Neural cell (in vitro differentiated cells): ENCODE data around the gene CPA3.

ENCODE experiments used
- CTCF ChIP-seq: fragments of 450-650 bp; IDR thresholded peaks from 2 replicates; pipeline ENCODE4 v1.5.1; 2014; ENCODE audit warnings: antibody characterized with exemption, mild to moderate bottlenecking, moderate library complexity; ENCODE audit not compliant: poor library complexity, severe bottlenecking
- EP300 ChIP-seq: fragments of 450-650 bp; conservative IDR thresholded peaks from 2 replicates; pipeline ENCODE4 v1.6.1; 2014; ENCODE audit warnings: antibody characterized with exemption, mild to moderate bottlenecking, moderate library complexity; ENCODE audit not compliant: poor library complexity, severe bottlenecking
- EZH2 ChIP-seq: fragments of 200-600, 300-800 bp; shearing (Covaris generic), sonication (generic); IDR thresholded peaks from 2 replicates; pipeline ENCODE4 v1.6.1; 2014; ENCODE audit warnings: antibody characterized with exemption, low read length, borderline replicate concordance, mild to moderate bottlenecking; ENCODE audit not compliant: insufficient read depth, poor library complexity, severe bottlenecking
- MXI1 ChIP-seq: fragments of 450-650 bp; conservative IDR thresholded peaks from 2 replicates; pipeline ENCODE4 v1.6.1; 2014; ENCODE audit warnings: antibody characterized with exemption, mild to moderate bottlenecking; ENCODE audit not compliant: poor library complexity, severe bottlenecking
- POLR2AphosphoS5 ChIP-seq: IDR thresholded peaks from 2 replicates; pipeline ENCODE4 v1.6.1; 2012
- RAD21 ChIP-seq: fragments of 450-650 bp; conservative IDR thresholded peaks from 2 replicates; pipeline ENCODE4 v1.6.1; 2014; ENCODE audit warnings: antibody characterized with exemption, mild to moderate bottlenecking, moderate library complexity
- TAF1 ChIP-seq: IDR thresholded peaks from 2 replicates; pipeline ENCODE4 v1.6.1; 2012; ENCODE audit warnings: low read depth
- TF ChIP-seq, protein P1 (sequence below): IDR thresholded peaks from 2 replicates; pipeline ENCODE4 v1.6.1; 2012; ENCODE audit warnings: borderline replicate concordance

DNA sequence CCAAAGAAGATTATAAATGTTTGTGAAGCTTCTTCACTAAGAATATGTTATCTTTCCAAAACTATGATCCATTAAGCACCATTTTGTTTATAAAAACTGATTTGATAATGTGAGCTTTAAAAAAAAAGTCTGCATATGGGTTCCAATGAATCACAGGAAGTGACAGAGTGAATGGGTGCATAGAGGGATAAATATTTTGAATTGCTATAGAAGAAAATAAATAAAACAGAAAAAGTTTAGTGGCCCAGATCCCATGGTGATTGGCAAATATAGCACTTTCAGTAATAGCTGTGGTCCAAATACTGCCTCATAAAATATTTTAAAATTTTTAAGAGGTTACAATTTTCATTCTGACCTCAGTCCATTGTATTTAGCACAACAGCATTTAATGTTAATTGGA lies 19.2 kb downstream of the CPA3 start:
- TF ChIP-seq CTCF (no peak), POLR2AphosphoS5 (no peak), RAD21 (no peak), TAF1 (no peak), EP300 (no peak), MXI1 (no peak), EZH2 (no peak)
- TF ChIP-seq, protein P1, sequence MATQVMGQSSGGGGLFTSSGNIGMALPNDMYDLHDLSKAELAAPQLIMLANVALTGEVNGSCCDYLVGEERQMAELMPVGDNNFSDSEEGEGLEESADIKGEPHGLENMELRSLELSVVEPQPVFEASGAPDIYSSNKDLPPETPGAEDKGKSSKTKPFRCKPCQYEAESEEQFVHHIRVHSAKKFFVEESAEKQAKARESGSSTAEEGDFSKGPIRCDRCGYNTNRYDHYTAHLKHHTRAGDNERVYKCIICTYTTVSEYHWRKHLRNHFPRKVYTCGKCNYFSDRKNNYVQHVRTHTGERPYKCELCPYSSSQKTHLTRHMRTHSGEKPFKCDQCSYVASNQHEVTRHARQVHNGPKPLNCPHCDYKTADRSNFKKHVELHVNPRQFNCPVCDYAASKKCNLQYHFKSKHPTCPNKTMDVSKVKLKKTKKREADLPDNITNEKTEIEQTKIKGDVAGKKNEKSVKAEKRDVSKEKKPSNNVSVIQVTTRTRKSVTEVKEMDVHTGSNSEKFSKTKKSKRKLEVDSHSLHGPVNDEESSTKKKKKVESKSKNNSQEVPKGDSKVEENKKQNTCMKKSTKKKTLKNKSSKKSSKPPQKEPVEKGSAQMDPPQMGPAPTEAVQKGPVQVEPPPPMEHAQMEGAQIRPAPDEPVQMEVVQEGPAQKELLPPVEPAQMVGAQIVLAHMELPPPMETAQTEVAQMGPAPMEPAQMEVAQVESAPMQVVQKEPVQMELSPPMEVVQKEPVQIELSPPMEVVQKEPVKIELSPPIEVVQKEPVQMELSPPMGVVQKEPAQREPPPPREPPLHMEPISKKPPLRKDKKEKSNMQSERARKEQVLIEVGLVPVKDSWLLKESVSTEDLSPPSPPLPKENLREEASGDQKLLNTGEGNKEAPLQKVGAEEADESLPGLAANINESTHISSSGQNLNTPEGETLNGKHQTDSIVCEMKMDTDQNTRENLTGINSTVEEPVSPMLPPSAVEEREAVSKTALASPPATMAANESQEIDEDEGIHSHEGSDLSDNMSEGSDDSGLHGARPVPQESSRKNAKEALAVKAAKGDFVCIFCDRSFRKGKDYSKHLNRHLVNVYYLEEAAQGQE: no peak
